ENCODE measurements around the gene FAM199X.
A peak's percentile ranks its signal among the peaks of the same experiment; 100 is the strongest.

The FAM199X gene

DNA sequence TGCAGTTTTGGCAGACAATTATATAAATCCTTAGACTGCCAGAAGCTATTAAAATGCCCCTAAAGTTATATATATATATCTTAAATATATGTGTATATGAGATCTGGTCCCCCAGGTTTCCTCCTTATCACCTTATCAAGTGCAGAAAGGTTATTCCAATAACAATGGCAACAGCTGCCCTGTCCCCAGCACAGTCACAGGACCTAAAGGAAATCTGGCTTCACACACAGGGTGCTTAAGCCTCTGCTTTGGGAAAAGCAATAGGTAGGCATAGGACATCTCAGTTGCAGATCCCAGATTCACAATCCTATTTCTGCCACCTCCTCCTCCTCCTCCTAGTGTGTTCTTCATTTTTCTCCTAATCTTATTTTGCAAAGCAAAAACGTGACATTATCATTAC, 15.2 kb upstream of the FAM199X start:
- Histone ChIP-seq H3K27ac (ENCODE audit: low read length) (no peak overlapping the region), H3K9ac (ENCODE audit: low read depth, low read length) (no peak overlapping the region), H3K4me3 (ENCODE audit: low read length) (no peak overlapping the region), H3K36me3 (ENCODE audit: insufficient read depth, low read depth, low read length) (no peaks in the 10 kb centered on the region), H3K27me3 (ENCODE audit: insufficient read depth, low read length) (no peaks in the 10 kb centered on the region), H3K9me3 (ENCODE audit: insufficient read depth, low read depth, low read length) (no peaks in the 10 kb centered on the region), H3K4me1 (ENCODE audit: insufficient read depth, low read length) (no peaks in the 10 kb centered on the region)

GRCh38 chrX:104156630-104157529, 9.4 kb upstream of the FAM199X start, which contains the start of gene SLC25A53:
Gene SLC25A53, minus strand, starts transcription at chrX:104157009. Its CDS starts 51,752 bp downstream, at chrX:104105257.
- Histone ChIP-seq H3K27me3 (ENCODE audit: insufficient read depth, low read length) (no peaks in the 10 kb centered on the region), H3K27ac (ENCODE audit: low read length) (peak within 1 kb of the TSS; percentile 86), H3K4me3 (ENCODE audit: low read length) (peak within 1 kb of the TSS; percentile 91), H3K4me1 (ENCODE audit: insufficient read depth, low read length) (no peaks in the 10 kb centered on the region; the same call in 1 of the 2 replicates), H3K9ac (ENCODE audit: low read depth, low read length) (peak within 1 kb of the TSS; percentile 81; the same call in 1 of the 2 replicates), H3K36me3 (ENCODE audit: insufficient read depth, low read depth, low read length) (no peaks in the 10 kb centered on the region), H3K9me3 (ENCODE audit: insufficient read depth, low read depth, low read length) (no peaks in the 10 kb centered on the region)

- H3K4me1 ChIP-seq (ENCODE audit: insufficient read depth, low read length), result no peaks in the 10 kb centered on the region
- peak overlapping the region; percentile 72; the same call in 1 of the 2 replicates for H3K9ac ChIP-seq (ENCODE audit: low read depth, low read length)
- no peaks in the 10 kb centered on the region for H3K36me3 ChIP-seq (ENCODE audit: insufficient read depth, low read depth, low read length)
- peak overlapping the region; percentile 82 for H3K4me3 ChIP-seq (ENCODE audit: low read length)
- H3K27ac ChIP-seq (ENCODE audit: low read length), result no peak overlapping the region
- H3K27me3 ChIP-seq (ENCODE audit: insufficient read depth, low read length), result no peaks in the 10 kb centered on the region; the same call in 1 of the 2 replicates
- H3K9me3 ChIP-seq (ENCODE audit: insufficient read depth, low read depth, low read length), result no peaks in the 10 kb centered on the region
Observed at GRCh38 chrX:104166735-104167436, 633 bp downstream of the FAM199X start.

GRCh38 chrX:104168127-104168526, 1.9 kb downstream of the FAM199X start:
- Histone ChIP-seq H3K4me1 (ENCODE audit: insufficient read depth, low read length) (no peaks in the 10 kb centered on the region), H3K27ac (ENCODE audit: low read length) (no peak overlapping the region), H3K36me3 (ENCODE audit: insufficient read depth, low read depth, low read length) (no peaks in the 10 kb centered on the region), H3K4me3 (ENCODE audit: low read length) (peak overlapping the region; percentile 82; the same call in 1 of the 2 replicates), H3K9ac (ENCODE audit: low read depth, low read length) (peak overlapping the region; percentile 72; the same call in 1 of the 2 replicates), H3K27me3 (ENCODE audit: insufficient read depth, low read length) (no peaks in the 10 kb centered on the region; the same call in 1 of the 2 replicates), H3K9me3 (ENCODE audit: insufficient read depth, low read depth, low read length) (no peaks in the 10 kb centered on the region)

GRCh38 chrX:104172121-104172520, 5.9 kb downstream of the FAM199X start:
- no peak overlapping the region for H3K9ac ChIP-seq (ENCODE audit: low read depth, low read length)
- H3K4me3 ChIP-seq (ENCODE audit: low read length), result no peak overlapping the region
- H3K4me1 ChIP-seq (ENCODE audit: insufficient read depth, low read length), result no peaks in the 10 kb centered on the region
- H3K9me3 ChIP-seq (ENCODE audit: insufficient read depth, low read depth, low read length), result no peaks in the 10 kb centered on the region
- H3K36me3 ChIP-seq (ENCODE audit: insufficient read depth, low read depth, low read length), result peaks cover 8% of the 10 kb centered on the region; the same call in 1 of the 2 replicates
- H3K27me3 ChIP-seq (ENCODE audit: insufficient read depth, low read length), result no peaks in the 10 kb centered on the region
- no peak overlapping the region for H3K27ac ChIP-seq (ENCODE audit: low read length)

- Histone ChIP-seq H3K4me1 (ENCODE audit: insufficient read depth, low read length) (no peaks in the 10 kb centered on the region), H3K27me3 (ENCODE audit: insufficient read depth, low read length) (no peaks in the 10 kb centered on the region), H3K9ac (ENCODE audit: low read depth, low read length) (no peak overlapping the region), H3K4me3 (ENCODE audit: low read length) (no peak overlapping the region), H3K36me3 (ENCODE audit: insufficient read depth, low read depth, low read length) (peaks cover 8% of the 10 kb centered on the region; the same call in 1 of the 2 replicates), H3K27ac (ENCODE audit: low read length) (no peak overlapping the region), H3K9me3 (ENCODE audit: insufficient read depth, low read depth, low read length) (no peaks in the 10 kb centered on the region)
Observed at GRCh38 chrX:104172788-104173187, 6.5 kb downstream of the FAM199X start.

- Histone ChIP-seq H3K9me3 (ENCODE audit: insufficient read depth, low read depth, low read length) (no peaks in the 10 kb centered on the region), H3K9ac (ENCODE audit: low read depth, low read length) (no peak overlapping the region), H3K27me3 (ENCODE audit: insufficient read depth, low read length) (no peaks in the 10 kb centered on the region), H3K4me3 (ENCODE audit: low read length) (no peak overlapping the region), H3K4me1 (ENCODE audit: insufficient read depth, low read length) (no peaks in the 10 kb centered on the region), H3K27ac (ENCODE audit: low read length) (no peak overlapping the region), H3K36me3 (ENCODE audit: insufficient read depth, low read depth, low read length) (peaks cover 8% of the 10 kb centered on the region; the same call in 1 of the 2 replicates)
Observed at GRCh38 chrX:104173841-104174240, 7.6 kb downstream of the FAM199X start.

GRCh38 chrX:104183685-104184084, 17.4 kb downstream of the FAM199X start:
- Histone ChIP-seq H3K27me3 (ENCODE audit: insufficient read depth, low read length) (no peaks in the 10 kb centered on the region), H3K36me3 (ENCODE audit: insufficient read depth, low read depth, low read length) (peaks cover 22% of the 10 kb centered on the region; the same call in 1 of the 2 replicates), H3K9ac (ENCODE audit: low read depth, low read length) (no peak overlapping the region), H3K4me3 (ENCODE audit: low read length) (no peak overlapping the region), H3K4me1 (ENCODE audit: insufficient read depth, low read length) (no peaks in the 10 kb centered on the region), H3K27ac (ENCODE audit: low read length) (no peak overlapping the region), H3K9me3 (ENCODE audit: insufficient read depth, low read depth, low read length) (no peaks in the 10 kb centered on the region)

- H3K27ac ChIP-seq (ENCODE audit: low read length), result no peak overlapping the region
- no peaks in the 10 kb centered on the region for H3K27me3 ChIP-seq (ENCODE audit: insufficient read depth, low read length)
- no peaks in the 10 kb centered on the region for H3K4me1 ChIP-seq (ENCODE audit: insufficient read depth, low read length)
- H3K4me3 ChIP-seq (ENCODE audit: low read length), result no peak overlapping the region
- H3K9me3 ChIP-seq (ENCODE audit: insufficient read depth, low read depth, low read length), result no peaks in the 10 kb centered on the region
- H3K9ac ChIP-seq (ENCODE audit: low read depth, low read length), result no peak overlapping the region
- peaks cover 41% of the 10 kb centered on the region; the same call in 1 of the 2 replicates for H3K36me3 ChIP-seq (ENCODE audit: insufficient read depth, low read depth, low read length)
Observed at GRCh38 chrX:104187931-104188330, 21.7 kb downstream of the FAM199X start.

- no peaks in the 10 kb centered on the region for H3K9me3 ChIP-seq (ENCODE audit: insufficient read depth, low read depth, low read length)
- H3K4me1 ChIP-seq (ENCODE audit: insufficient read depth, low read length), result no peaks in the 10 kb centered on the region
- H3K27ac ChIP-seq (ENCODE audit: low read length), result no peak overlapping the region
- H3K36me3 ChIP-seq (ENCODE audit: insufficient read depth, low read depth, low read length), result peaks cover 41% of the 10 kb centered on the region; the same call in 1 of the 2 replicates
- no peaks in the 10 kb centered on the region for H3K27me3 ChIP-seq (ENCODE audit: insufficient read depth, low read length)
- H3K4me3 ChIP-seq (ENCODE audit: low read length), result no peak overlapping the region
- no peak overlapping the region for H3K9ac ChIP-seq (ENCODE audit: low read depth, low read length)
Observed at GRCh38 chrX:104189837-104190236, 23.6 kb downstream of the FAM199X start.

- peaks cover 19% of the 10 kb centered on the region; the same call in 1 of the 2 replicates for H3K36me3 ChIP-seq (ENCODE audit: insufficient read depth, low read depth, low read length)
- no peak overlapping the region for H3K9ac ChIP-seq (ENCODE audit: low read depth, low read length)
Observed at GRCh38 chrX:104193485-104193884, 27.2 kb downstream of the FAM199X start.

More at GRCh38 chrX:104193485-104193884, 27.2 kb downstream of the FAM199X start:
- Histone ChIP-seq H3K27ac (ENCODE audit: low read length) (no peak overlapping the region), H3K4me1 (ENCODE audit: insufficient read depth, low read length) (no peaks in the 10 kb centered on the region), H3K27me3 (ENCODE audit: insufficient read depth, low read length) (no peaks in the 10 kb centered on the region), H3K4me3 (ENCODE audit: low read length) (no peak overlapping the region), H3K9me3 (ENCODE audit: insufficient read depth, low read depth, low read length) (no peaks in the 10 kb centered on the region)
